Measurements from ENCODE around the gene FAM222A.

Gene FAM222A

DNA sequence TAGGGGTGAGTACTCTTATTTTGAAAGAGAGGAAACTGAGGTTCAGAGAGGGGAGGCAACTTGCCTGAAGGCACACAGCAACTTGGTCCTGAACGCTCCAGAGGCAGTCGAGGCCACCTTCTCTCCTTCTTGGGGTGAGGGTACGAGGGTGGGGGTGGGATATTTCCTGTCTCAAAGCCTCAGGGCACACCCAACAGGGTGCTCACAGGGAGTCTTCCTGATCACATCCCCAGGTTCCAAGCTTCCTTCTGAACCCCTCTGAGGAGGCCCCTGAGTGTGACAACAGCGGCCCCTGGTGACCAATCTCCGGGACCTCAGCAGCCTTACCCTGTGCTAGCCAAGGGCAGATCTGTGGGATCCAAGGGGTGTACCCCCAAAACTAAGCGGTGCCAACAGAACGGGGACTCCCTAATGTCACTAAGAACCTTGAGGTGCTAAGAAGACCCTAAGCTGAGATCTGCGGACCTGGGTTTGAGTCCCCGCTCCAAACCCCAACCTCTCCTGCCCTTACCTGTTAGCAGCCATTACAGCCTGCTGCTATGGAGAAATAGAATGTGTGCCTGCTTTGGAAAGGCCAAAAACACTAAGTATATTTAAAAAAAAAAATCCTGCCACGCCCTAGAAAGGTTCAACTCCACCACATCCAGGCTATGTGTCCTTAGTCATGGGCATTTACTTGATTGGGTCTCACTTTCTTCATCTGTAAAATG lies 61.7 kb downstream of the FAM222A start:
- peak; percentile 21 to 64 (median 52) for DNase-seq

- DNase-seq, result no peak
Observed at GRCh38 chr12:109776624-109777023, 63.0 kb downstream of the FAM222A start.

DNA sequence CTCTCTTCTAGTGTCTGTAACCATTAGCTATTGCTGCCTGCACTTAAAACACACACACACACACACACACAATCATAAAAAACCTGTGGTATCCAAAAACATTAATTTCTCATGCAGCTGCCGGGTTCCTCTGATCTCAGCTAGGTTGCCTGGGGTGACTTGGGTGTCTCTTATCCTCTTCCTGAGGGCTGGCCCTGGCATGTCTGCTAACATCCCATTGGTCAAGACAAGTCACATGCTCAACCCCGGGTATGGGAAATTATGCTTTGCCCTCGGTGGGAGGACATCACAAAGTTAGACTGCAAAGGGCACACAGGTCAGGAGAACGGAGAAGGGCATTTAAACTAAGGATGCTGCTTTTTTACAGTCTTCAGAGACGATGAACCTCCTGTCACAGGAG lies 63.9 kb downstream of the FAM222A start:
- peak in 4 of 6 experiments; percentile 7 to 50 (median 16) for DNase-seq

DNA sequence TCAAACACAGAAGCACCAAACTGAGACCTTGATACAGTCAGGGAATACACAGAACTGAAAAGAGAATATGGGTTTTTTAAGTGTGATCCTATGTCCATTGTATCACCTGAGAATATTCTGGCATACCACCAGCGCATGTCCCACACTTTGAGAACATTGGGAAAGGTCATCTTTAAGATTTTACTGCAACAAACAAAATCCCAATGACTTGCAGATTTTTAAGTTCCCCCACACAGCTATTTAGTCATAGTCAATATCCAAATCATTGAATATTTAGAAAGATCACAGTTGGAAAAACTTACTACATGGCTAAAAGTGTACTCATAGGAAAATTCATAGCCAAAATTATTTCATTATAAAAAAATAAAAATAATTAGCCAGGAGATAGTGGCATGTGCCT lies 65.1 kb downstream of the FAM222A start:
- no peak for DNase-seq

DNA sequence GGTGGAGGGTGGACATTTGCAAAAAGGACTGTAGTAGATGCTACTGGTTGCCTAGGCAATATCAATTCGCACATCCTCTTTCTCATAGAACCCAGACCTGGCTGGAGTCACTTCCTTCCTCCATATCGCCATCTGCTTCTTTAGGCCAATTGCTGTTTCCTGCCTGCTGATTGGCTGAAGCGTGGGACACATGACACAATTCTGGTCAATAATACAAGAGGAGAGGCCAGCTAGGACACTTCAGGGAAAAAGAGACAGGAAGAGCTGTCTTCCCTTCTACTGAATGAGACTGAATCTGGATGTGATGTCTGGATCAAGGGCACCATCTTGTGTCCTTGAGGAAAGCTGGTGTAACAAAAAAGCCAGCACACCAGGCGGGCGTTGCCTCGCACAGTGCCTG lies 65.8 kb downstream of the FAM222A start:
- DNase-seq, result no peak

DNA sequence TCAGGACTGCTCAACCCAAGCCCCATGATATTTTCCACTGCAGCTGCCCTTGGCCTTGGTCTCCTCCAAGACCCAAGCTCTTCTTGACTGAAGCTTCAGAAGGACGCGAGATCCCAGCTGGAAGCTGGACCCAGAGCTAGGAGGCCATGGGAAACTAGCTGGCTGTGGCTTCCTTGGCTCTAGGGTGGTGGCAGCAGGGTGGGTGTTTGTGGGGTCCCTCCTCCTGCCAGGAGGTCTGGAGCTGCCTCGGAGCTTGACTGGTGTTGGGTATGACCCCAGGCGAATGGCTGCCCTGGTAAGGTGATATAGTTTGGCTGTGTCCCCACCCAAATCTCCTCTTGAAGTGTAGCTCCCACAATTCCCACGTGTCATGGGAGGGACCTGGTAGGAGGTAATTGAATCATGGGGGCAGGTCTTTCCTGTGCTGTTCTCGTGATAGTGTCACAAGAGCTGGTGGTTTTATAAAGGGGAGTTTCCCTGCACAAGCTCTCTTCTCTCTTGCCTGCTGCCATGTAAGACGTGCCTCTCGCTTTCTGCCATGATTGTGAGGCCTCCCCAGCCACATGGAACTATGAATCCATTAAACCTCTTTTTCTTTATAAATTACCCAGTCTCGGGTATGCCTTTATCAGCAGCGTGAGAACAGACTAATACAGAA lies 68.2 kb downstream of the FAM222A start:
- no peak for DNase-seq

GRCh38 chr12:109782326-109782703 lies 68.7 kb downstream of the FAM222A start:
- DNase-seq, result no peak

- DNase-seq, result no peak
Observed at GRCh38 chr12:109783135-109783964, 69.7 kb downstream of the FAM222A start.

GRCh38 chr12:109783965-109784244 lies 70.3 kb downstream of the FAM222A start:
- no peak for DNase-seq

DNA sequence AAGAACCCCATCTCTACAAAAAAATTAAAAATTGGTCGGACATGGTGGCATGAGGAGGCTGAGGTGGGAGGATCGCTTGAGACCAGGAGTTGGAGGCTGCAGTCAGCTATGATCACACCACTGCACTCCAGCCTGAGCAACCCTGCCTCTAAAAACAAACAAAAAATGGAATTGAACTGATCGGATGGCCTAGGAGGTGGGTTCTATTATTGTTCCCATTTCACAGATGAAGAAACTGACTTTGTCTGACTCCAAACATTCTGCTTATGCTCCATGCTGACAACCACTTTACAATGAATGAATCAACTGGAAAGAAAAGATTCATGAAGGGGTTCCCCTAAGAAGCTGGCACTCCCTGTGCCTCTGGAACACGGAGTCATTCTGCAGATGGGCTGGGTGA lies 72.2 kb downstream of the FAM222A start:
- DNase-seq, result no peak

- no peak for DNase-seq
Observed at GRCh38 chr12:109786799-109787198, 73.2 kb downstream of the FAM222A start.

DNA sequence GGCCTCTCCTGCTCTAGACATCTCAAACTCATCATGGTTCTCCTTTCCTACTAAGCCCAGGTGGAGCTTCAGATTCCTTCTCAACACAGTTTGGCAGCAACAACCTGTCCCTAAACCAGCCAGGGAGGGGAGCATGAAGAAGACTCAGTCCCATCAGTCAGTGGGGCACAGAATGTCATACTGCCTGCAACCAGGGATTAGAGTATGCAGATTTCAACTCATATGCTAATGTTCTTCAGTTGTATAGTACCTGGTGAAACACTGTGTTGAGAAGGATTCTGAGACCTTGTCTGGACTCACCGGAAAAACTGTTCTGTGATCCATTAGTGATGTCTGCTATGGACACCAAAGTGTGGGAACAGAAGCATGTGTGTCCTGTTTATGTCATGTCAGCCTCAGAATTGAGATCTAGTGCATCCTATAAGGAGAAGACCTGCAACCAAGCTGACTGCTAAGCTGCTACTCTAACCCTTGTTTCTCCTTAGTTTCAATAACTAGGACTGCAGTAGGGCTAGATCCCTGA lies 76.0 kb downstream of the FAM222A start:
- no peak for DNase-seq

- DNase-seq, result no peak
Observed at GRCh38 chr12:109792992-109793391, 79.4 kb downstream of the FAM222A start.

DNA sequence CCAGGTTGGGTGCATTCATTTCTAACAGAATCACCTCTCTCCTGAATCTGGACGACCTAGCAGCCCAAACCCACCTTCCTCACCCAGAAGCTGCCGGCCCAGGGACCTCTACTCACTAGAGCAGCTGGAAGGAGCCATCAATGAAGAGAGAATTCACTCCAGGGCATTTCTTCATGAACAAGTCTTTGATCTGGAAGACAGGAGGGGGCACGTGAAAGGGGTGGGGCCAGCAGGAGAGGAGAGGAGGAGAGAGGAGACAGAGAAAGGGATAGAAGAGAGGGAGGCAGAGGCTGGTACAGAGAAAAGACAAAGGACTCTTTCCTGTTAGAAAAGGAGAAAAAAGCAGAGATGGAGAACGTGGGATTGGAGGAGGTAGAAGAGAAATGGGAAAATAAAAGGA lies 79.8 kb downstream of the FAM222A start:
- no peak for DNase-seq

DNA sequence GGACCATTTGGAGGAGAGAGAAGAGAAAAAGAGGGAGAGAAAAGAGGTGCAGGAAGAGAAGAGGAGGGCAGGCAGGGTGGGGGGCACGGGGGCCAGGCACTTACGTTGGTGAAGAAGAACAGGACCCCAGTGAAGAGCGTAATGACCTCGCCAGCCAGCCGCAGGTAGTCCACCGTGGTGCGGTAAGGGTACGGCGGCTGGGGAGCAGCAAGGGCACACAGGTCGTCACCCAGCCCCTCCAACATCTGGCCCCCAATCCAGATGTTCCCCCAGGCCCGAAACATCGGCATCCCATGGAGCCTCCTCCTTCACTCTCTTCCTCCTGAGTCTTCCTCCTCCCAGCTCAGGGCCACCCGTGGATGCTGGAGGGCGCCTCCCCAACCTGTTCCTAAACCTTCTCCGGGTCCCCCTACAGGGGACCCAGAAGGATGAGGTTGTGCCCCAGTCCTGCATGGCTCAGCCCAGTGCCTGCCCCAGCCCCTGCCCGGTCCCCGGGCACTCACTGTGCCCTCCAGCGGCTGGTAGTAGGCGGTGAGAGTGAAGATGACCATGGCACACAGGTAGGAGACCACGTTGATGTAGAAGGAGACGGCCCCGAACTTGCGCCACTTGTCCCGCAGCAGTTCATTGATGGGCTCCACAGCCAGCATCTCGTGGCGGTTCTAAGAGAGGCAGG lies 80.3 kb downstream of the FAM222A start:
- DNase-seq, result no peak

GRCh38 chr12:109795023-109795422 lies 81.4 kb downstream of the FAM222A start:
- DNase-seq, result no peak

DNA sequence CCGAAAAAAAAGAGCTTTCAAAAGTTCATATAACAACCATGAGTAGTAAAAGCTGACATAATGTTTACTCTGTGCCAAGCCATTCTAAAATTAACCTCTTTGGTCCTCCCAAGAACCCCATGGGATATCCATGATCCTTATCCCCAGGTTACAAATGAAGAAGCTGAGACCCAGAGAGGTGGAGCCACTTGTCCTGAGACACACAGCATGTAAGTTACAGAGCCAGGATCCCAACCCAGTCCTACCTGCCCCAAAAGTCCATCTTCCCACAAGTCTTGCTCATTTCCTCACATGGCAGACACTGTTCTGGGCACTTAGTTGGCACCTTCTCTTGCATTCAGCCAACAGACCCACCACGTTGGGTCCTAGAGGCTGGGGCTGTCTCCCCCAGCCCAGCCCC lies 82.4 kb downstream of the FAM222A start:
- DNase-seq, result no peak

DNA sequence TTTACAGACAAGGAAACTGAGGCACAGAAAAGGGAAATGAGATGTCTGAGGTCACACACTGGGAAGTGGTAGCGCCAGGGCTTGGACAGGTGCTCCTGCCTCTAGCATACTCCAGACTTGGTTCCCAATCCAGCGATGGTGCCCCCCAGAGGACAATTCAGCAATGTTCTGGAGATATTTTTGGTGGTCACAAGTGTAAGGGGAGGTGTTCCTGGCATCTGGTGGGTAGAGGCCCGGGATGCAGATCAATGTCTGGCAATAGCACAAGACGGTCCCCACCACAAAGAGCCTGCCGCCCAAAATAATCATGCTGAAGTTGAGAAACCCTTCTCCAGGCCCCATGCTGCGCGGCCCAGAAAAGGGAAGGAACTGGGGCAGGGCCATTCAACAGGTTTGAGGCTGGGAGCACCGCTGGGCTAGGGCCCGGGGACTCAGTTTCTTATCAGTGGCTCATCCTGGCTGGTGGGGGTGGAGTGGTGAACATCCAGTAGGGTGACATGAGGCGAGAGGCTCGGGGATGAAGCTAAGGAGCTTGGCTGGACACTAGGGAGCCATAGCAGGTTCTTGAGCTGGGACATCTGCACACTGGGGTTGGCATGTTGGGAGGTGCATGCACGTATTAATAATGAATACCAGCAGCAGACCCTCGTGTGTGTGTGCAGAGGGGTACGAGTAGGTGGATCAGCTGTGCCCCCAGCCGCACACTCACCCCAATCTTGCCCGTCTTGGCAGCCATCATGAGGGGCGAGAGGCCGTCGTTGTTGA lies 84.5 kb downstream of the FAM222A start:
- DNase-seq, result no peak

- DNase-seq, result no peak
Observed at GRCh38 chr12:109798691-109799090, 85.1 kb downstream of the FAM222A start.

GRCh38 chr12:109800536-109800935 lies 86.9 kb downstream of the FAM222A start:
- DNase-seq, result no peak

DNA sequence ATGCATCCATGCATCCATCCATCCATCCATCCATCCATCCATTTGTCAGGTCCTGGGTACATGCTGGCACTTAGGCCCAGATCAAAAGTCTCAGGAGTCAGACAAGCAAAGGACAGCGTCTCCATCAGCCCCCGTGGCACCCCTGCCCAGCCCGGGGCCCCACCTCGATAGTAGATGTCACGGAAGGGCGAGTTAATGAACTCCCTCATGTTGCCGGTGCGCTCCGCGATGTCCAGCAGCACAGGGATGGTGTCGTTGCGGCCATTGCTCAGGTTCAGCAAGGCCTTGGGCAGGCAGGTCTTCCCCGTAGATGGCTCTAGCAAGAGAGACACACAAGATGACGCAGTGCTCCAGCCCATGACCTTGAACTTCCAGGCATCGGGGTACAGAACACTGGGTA lies 89.2 kb downstream of the FAM222A start:
- DNase-seq, result no peak

GRCh38 chr12:109803678-109804077 lies 90.1 kb downstream of the FAM222A start:
- no peak for DNase-seq

All from stimulated activated naive CD4-positive, alpha-beta T cell (primary cell).